A673 (cell line): ENCODE results near the gene MRPS35.

Source experiments
- EZH2 ChIP-seq: fragments of 200-600 bp; sonication (generic); IDR thresholded peaks from 2 replicates; pipeline ENCODE4 v1.6.1; 2017; ENCODE audit warnings: borderline replicate concordance, low read depth, mild to moderate bottlenecking, mixed read lengths, antibody characterized with exemption, low read length; ENCODE audit not compliant: poor library complexity, severe bottlenecking
- TF ChIP-seq, protein P1 (sequence below): fragments of 300-800, 200-600 bp; sonication (generic); conservative IDR thresholded peaks from 2 replicates; pipeline ENCODE4 v1.5.1; 2017; ENCODE audit warnings: low read depth, mild to moderate bottlenecking, antibody characterized with exemption, low read length, moderate library complexity, mixed read lengths

DNA sequence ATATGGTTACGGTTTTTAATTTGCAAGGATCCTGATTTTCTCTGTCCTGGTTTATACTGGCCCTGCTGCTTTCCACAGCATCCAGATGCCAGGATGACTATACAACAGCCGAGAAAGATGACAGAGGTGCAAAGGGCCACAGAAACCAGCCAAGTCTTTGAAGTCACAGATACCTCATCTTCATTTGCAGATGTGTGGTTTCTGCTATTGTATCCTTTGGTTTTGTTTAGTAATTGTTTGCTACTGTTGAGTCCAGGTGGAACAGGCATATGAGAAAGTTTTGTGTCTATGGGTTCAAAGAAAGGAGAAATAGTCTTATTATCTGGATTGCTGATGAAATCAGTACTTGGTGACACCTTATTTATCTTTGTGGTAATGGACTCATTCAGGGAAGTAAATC lies 52.1 kb downstream of the MRPS35 start:
- no peak for TF ChIP-seq EZH2
- TF ChIP-seq, protein P1, sequence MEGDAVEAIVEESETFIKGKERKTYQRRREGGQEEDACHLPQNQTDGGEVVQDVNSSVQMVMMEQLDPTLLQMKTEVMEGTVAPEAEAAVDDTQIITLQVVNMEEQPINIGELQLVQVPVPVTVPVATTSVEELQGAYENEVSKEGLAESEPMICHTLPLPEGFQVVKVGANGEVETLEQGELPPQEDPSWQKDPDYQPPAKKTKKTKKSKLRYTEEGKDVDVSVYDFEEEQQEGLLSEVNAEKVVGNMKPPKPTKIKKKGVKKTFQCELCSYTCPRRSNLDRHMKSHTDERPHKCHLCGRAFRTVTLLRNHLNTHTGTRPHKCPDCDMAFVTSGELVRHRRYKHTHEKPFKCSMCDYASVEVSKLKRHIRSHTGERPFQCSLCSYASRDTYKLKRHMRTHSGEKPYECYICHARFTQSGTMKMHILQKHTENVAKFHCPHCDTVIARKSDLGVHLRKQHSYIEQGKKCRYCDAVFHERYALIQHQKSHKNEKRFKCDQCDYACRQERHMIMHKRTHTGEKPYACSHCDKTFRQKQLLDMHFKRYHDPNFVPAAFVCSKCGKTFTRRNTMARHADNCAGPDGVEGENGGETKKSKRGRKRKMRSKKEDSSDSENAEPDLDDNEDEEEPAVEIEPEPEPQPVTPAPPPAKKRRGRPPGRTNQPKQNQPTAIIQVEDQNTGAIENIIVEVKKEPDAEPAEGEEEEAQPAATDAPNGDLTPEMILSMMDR, result no peak
